ENCODE results near the gene PMM2.
"Not testable (repeated sequence)": the region's sequence is repeated elsewhere in the genome, so short reads cannot be mapped to it uniquely, and the experiment has no call there.

PMM2 gene

DNA sequence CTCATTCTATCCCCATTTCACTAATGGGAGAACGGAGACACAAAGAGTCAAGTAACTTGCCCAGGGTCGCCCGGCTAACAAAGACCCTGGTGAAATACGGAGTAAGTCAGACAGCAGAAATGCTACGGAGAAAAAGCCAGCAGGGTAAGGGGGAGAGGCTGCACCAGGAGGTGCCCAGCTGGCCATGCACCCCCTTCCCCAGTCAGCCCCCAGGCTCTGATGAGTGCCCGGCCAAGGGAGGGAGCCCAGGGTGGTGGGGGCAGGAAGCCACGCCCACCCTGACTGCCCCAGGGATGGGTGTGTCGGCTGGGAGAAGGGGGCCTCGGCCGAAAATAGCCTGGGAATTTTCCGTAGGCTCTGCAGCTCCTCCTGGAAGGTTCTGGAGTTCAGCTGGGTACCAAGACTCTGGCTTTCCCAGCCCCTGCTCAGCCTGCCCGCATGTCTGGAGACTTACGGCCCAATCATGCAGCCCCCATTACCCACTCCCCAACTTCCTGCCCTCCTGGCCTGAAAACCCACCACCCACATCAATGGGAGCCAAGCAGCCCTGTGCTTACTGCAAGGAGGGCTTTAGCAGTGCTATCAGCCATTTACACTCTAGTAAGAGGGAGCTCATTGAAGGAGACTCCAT is 67.0 kb downstream of the PMM2 start:
- in situ Hi-C loops (cut with MboI; ENCODE audit: low sequenced_read_pairs) = no loop called here

DNA sequence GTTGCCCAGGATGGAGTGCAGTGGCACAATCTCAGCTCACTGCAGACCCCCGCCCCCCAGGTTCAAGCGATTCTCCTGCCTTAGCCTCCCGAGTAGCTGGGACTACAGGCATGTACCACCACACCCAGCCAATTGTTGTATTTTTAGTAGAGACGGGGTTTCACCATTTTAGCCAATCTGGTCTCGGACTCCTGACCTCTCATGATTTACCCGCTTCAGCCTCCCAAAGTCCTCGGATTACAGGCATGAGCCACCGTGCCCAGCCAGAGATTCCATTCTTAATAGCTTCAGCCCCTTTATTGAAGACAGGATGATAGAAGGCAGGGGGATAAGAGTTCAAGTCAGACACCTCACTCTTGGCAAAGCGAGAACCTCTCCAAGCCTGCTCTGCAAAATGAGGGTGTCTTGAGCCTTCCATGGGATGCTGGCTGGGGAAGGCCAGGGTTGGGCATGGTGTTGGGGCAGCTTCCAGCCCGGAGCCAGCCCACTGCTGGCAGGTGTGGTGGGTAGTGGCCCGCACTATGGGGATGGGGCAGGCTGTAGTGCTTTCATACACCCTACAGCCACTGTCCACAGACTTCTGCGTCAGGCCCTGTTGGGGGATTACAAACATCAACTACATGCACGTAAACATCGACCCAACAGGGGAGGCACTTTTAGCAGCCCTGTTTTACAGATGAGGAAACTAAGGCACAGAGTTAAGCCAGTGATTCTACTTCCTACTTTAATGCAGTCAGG is 67.7 kb downstream of the PMM2 start:
- in situ Hi-C loops (cut with MboI; ENCODE audit: low sequenced_read_pairs) = no loop called here

DNA sequence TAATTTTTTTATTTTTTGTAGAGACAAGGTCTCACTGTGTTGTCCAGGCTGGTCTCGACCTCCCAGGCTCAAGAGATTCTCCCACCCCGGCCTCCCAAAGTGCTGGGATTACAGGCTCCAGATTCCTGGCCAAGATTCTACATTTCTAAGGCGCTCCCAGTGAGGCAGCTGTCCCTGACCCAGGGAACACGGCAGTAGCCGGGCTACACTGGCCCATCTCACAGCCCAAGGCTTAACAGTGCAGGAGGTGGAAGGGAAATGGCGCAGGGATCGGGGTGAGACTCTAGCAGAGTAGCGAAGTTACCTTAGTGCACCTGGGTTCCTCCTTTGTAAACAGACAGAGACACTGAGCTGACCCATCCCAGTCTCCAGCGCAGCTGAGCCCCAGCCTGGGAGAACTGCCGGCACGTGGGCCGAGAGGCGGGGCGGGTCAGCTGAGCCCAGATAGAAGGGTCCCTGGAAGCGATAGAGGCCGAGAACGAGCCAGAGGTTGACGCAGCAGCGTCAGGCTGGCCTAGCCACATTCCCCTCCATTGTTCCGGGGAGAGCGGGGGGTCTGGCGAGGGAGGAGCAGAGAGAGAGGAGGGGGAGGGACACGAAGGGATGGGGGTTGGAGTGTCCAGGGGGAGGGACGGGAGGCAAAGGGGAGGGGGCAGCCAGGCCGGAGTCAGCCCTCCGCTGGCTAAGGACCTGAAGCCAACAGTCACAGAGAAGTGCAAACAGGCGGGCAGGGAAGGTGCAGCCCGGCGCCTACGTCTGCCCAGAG is 68.7 kb downstream of the PMM2 start:
- in situ Hi-C loops (cut with MboI; ENCODE audit: low sequenced_read_pairs) = no loop called here

DNA sequence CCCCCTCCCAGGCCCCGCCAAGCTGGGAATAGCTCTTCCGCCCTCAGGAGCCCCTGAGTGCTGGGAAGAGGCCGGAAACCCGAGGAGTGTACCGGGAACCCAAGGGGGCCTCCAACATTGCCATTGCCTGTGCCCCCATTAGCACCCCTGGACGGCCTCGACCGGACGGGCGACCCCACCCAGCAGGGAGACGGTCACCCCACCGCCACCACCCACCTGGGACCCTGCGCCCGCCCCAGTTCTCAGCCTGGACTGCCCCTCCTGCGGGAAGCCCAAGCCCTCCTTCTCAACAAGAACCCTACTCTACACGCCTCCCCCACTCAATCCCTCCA is 69.2 kb downstream of the PMM2 start:
- in situ Hi-C loops (cut with MboI; ENCODE audit: low sequenced_read_pairs) = no loop called here

DNA sequence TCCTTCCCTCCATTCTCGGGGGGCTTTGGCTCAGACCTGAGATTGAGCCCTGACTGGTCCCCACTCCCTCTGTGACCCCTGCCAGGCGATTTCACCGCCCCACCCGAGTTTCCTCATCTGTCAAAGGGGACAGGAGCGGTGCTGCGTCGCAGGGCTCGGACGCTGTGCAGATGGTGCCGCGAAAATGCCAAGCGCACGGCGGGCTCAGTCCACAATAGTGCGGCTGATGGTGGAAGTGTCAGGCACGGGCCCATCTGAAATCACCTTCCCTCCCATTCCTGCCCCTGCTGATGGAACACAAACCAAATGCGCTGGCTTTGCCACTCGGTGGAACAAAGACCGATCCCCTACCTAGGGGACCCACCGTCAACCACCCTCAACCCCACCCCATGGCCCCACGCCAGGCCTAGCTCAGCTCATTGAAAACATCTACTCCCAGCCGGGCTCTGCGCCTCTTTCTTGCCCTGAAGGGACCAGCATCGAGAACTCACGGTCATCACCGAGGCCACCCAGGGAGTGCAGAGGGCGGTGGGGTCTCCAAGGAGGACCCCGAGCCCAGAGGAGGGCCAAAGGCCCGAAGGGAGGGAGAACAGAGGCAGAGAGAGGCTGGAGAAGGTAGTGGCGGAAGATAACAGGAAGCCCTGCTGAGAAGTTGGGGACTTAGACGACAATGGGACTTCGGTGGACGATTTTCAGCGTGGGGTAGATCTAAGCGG is 69.7 kb downstream of the PMM2 start:
- in situ Hi-C loops (cut with MboI; ENCODE audit: low sequenced_read_pairs) = no loop called here

DNA sequence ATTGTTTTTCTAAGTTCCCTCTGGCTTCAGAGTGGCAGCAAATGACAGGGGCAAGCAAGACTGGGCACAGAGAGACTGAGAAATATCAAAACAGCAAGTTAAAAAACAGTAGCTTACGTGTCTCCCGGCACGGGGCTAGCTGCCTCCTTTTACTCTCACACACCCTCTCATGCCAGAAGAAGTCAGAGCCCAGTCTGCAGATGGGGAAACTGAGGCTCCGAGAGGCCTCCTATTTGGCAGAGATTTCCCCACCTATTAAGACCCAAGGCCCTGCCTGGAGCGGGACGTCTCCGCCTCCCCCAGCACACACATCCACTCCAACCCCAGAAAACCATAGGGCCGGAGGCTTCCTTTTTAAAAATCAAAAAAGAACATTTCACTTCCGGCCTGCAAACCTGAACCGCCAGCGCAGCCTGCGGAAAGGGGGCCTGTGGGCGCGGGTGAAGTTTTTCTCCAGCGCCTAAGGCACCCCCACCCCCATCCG is 70.3 kb downstream of the PMM2 start:
- in situ Hi-C loops (cut with MboI; ENCODE audit: low sequenced_read_pairs) = no loop called here

DNA sequence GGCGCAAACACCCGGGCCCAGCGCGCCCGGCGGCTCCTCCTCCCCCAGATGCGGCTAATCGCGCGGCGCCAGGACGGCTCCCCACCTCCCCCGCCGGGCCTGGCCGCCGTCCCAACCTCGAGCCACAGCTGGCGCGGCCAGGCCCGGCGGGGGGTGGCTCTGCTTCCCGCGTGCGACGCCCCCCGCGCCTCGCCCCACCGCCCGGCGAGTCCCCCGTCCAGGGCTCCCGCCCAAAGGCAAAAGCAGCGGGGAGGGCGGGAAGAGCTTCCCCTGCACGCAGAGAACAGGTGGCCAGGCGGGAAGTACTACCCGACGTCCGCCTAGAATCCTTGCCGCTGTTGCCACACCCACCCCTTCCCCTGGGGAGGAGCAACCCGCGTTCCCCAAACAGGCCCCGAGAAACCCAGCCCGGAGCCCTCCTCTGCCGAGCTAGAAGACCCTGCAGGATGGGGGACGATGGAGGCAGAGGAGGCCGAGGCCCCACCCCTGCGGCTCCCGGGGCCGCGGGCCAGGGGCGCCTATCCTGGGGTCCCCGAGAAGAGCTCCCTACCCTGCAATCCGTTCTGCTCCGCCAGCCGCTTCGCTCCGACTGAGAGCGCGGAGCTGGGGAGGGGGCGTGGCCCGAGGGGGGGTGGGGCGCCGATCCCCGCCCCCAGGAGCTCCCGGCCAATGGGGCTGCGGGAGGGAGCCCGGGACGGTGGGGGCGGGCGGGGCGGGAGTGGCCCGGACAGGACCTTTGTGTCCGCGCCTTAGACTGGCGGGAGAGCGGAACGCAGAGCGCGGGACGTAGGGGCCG is 71.0 kb downstream of the PMM2 start, which contains the start of gene CARHSP1:
CARHSP1 (minus strand) TSS at position 591 of the 796 bp plus-strand sequence. CDS start 9,678 bp downstream, outside the sequence.
- in situ Hi-C loops (cut with MboI; ENCODE audit: low sequenced_read_pairs) = no loop called here

DNA sequence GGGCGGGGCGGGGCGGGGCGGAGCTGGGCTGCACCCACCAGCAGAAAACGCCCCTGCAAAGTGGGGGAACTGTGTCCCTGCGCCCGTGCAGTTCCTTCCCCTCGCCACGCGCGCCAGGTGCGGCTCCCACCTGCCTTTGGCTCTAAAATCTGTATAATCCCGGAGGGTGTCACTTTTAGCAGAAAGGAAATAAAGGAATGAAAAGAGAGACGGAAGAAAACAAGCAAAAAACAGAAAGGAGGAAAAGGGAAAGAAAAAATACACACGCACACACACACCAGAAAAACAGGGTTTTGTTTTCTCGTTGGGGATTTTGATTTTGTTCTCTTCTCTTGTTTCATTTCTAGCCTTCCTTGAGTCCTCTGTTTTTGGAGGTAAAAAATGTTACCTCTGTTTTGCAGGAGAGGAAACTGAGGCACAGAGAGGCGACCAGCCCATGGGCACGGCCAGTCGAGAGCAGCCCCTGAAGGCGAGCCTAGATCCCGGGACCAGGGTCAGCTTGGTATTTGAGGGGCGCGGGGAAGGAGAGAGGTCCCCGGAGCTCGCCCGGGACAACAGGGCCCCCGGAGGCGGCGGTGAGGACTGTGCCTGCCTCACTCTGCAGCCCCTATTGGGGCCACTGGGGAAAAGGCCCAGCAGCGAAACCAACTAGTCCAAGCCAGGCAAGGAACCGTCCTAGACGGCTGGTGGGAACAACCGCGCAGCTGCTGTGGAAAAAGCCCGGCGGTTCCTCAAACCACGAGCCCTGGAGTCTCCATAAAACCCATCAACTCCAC is 71.8 kb downstream of the PMM2 start:
- in situ Hi-C loops (cut with MboI; ENCODE audit: low sequenced_read_pairs) = no loop called here

DNA sequence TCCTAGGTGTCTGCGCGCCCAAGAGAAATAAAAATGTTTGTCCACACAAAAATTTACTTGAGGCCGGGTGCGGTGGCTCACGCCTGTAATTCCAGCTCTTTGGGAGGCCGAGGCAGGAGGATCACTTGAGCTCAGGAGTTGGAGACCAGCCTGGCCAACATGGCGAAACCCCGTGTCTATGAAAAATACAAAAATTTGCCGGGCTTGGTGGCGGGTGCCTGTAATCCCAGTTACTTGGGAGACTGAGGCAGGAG is 72.3 kb downstream of the PMM2 start:
- in situ Hi-C loops (cut with MboI; ENCODE audit: low sequenced_read_pairs) = not testable (repeated sequence)

DNA sequence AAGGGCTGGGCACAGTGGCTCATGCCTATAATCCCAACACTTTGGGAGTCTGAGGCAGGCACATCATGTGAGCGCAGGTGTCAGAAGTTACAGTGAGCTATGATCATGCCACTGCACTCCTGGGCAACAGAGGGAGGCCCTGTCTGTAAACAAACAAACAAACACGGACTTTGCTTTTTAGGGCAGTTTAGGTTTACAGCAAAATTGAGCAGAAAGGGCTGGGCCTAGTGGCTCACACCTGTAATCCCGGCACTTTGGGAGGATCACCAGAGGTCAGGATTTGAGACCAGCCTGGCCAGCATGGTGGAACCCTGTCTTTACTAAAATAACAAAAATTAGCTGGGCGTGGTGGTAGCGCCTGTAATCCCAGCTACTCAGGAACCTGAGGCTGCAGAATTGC is 74.4 kb downstream of the PMM2 start:
- in situ Hi-C loops (cut with MboI; ENCODE audit: low sequenced_read_pairs) = no loop called here

DNA sequence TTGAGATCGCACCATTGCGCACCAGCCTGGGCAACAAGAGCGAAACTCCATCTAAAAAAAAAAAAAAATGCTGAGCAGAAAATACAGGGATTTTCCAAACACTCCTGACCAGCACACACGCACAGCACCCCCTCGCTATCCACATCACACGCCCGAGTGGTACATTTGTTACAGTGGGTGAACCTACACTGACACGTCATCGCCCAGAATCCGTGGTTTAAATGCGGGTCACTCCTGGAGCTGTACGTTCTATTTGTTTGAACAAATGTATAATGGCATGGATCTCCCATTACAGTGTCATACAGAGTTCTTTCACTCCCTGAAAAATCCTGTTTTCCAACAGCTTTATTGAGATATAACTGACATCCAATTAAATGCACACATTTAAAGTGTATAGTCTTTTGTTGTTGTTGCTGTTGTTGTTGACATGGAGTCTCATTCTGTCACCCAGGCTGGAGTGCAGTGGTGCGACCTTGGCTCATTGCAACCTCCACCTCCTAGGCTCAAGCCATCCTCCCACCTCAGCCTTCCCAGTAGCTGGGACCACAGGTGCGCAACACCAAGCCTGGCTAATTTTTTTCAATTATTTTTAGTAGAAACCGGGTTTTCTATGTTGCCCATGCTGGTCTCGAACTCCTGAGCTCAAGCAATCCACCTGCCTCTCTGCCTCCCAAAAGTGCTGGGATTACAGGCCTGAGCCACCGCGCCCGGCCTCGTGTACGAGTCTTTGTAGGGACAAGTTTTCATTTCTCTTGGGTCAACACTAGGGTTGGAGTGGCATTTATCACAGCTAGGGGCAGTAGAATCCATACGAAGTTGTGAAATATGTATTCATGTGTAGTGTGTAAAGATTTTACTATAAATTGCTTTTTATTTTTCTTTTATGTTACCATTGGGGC is 75.6 kb downstream of the PMM2 start:
- in situ Hi-C loops (cut with MboI; ENCODE audit: low sequenced_read_pairs) = no loop called here

DNA sequence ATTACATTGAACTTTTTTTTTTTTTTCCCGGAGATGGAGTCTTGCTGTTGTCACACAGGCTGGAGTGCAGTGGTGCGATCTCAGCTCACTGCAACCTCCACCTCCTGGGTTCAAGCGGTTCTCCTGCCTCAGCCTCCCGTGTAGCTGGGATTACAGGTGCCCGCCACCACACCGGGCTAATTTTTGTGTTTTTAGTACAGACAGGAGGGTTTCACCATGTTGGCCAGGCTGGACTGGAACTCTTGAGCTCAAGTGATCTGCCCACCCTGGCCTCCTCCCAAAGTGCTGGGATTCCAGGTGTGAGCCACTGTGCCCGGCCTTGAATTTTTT is 76.2 kb downstream of the PMM2 start:
- in situ Hi-C loops (cut with MboI; ENCODE audit: low sequenced_read_pairs) = not testable (repeated sequence)

DNA sequence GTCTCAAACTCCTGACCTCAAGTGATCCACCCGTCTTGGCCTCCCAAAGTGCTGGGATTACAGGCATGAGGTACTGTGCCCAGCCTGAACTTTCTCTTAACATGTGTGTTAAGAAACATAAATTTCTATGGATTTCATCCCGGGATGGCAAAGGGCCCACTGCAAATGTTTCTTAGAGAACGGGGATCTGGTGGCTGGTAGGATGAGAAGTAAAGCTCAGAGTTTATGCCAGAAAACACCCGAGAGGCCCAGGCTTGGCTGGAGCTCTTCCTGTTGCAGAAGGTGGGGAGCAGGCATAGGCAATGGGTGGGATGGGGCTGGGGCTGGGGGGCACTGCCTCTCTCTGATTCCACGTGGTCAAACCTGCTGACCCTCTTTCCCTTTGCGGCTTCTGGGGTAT is 76.7 kb downstream of the PMM2 start:
- in situ Hi-C loops (cut with MboI; ENCODE audit: low sequenced_read_pairs) = no loop called here

DNA sequence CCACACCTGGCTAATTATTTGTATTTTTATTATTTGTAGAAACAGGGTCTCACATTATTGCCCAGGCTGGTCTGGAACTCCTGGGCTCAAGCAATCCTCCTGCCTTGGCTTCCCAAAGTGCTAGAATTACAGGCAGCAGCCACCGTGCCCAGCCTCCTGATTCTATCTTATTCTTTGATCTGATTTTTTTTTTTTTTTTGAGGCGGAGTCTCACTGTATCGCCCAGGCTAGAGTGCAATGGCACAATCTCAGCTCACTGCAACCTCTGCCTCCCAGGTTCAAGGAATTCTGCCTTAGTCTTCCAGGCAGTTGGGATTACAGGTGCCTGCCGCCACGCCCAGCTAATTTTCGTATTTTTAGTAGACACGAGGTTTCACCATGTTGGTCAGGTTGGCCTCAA is 77.7 kb downstream of the PMM2 start:
- in situ Hi-C loops (cut with MboI; ENCODE audit: low sequenced_read_pairs) = loop anchor here (25.0 kb wide), 1 partner anchor 313 kb away; no protein-coding TSS in a partner anchor

DNA sequence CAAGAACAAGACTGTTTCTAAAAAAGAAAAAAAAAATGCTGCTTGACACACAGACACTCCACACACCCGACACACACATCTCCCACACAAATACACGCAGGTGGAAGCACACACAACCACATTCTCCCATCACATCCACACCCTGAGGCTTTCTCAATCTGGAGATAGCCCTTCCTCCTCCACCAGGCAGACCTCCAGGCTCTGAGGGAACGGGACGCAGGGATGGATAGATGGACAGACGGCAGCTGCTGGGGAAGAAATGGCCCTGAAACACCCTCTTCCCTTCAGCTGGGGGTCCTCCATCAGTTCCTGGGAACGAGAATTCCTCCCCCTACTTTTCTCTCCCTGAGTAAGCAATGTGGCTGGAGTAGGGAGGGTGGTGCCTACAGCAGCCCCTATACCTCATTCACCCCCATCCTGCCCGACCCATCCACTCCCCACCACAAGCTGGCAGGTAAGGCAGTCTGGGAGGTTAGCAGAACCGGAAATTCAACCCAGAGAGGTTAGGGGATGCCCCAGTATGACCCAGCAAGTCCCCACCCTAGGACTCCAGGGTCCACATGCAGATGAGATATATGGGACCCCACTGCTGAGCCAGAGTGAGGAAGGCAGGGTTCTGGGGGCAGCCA is 80.4 kb downstream of the PMM2 start:
- in situ Hi-C loops (cut with MboI; ENCODE audit: low sequenced_read_pairs) = loop anchor here (25.0 kb wide), 1 partner anchor 316 kb away; no protein-coding TSS in a partner anchor

DNA sequence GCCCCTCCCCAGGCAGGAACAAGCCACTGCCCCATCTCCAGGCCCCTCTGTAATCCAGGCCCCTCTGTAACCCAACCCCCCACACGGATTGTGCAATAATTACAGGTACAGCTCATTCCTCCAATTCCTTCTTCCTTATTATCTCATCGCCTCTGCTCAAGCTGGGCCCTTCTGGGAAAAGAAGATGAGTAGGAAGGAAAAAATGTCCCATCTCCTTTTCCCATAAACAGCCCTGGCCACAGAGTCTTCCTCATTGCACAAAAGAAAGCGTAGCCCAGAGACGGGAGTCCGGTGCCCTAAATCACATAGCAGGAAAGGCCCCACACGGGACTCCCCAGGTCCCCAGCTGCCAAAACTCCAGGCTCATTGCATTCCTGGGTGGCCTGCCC is 80.9 kb downstream of the PMM2 start:
- in situ Hi-C loops (cut with MboI; ENCODE audit: low sequenced_read_pairs) = loop anchor here (25.0 kb wide), 1 partner anchor 316 kb away; no protein-coding TSS in a partner anchor

DNA sequence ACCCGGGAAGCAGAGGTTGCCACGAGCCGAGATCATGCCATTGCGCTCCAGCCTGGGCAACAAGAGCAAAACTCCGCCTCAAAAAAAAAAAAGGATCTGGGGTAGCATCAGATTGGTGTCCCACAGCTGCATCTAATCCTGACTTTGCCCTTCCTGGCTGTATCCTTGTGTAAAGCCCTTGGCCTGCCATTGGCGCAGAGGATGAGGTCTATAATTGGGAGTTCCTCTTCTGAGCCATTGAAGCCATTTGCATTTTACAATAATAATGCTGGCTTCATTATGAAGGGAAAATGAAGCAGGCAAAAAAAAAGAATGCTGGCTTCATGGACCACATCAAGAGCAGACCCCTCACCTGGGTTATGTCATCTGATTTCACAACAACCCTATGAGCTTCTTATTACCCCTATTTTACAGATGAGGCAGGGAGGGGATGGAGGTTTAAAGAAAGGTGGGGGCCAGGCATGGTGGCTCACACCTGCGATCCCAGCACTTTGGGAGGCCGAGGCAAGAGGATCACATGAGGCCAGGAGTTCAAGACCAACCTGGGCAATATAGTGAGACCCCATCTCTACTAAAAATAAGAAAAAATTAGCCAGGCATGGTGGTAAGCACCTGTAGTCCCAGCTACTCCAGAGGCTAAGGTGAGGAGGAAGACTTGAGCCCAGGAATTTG is 83.3 kb downstream of the PMM2 start:
- in situ Hi-C loops (cut with MboI; ENCODE audit: low sequenced_read_pairs) = loop anchor here (25.0 kb wide), 1 partner anchor 319 kb away; no protein-coding TSS in a partner anchor

Measured in HL-60/S4 treated with phorbol 12-myristate 13-acetate at 8.2 ng/mL for 4 days and 3 days (cell line).